Effector CD4-positive, alpha-beta T cell (primary cell): ENCODE results near the gene CYSRT1.

Experiments used
- DNase-seq: peaks from one replicate; pipeline ENCODE4 v3.0.0-alpha.2; 2020

Gene CYSRT1

GRCh38 chr9:137227054-137227852, 2.3 kb downstream of the CYSRT1 start, which contains the start of gene RNF224:
TSS of gene RNF224 (plus strand) at chr9:137227502. CDS start at chr9:137228336, 834 bp downstream.
- peak; percentile 79 for DNase-seq

DNA sequence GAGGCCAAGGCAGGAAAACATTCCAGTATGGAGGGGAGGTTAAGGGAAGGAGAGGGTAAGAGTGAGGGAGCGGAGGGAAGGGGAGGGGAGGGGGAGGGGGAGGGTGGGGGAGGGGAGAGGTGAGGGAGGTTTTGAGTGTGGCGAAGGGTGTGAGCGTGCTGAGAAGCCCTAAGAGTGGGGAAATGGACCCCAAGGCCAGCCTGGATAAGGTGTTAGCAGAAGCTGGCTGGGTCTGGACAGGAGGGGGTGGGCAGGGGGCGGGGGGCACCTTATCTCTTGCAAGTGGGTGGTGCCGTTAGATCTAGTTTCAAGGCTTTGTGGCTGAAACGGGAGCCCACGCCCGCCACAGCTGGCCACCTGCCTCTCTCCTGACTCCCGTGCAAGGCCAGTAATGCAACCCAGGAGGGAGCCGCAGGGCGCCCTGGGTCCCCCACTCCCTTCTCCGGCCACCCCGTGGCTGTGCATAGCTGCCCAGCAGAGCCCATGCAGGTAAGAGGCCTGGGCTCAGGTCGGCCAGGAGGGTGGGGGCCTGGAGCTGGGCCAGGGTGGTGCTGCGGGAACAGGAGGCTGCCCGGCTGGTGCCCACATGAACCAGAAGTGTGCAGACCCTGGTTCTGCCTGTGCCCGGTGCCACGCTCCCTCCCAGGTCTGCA, 3.0 kb downstream of the CYSRT1 start:
- no peak for DNase-seq

DNA sequence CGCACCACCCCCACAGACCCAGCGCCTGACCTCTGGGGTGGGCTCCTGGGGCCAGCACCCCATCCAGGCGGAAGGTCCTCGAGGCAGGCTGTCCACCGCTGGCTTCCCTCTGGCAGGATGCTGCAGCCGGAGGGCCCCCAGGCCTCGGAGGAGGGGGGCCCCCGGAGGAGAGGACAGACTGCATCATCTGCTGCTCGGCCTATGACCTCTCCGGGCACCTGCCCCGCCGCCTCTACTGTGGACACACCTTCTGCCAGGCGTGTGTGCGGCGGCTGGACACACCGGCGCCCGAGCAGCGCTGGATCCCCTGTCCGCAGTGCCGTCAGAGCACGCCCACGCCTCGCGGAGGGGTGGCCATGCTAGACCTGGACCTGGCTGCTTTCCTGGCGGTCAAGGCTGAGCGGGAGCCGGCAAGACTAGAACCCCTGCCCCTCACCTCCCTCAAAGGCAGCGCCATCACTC, 3.6 kb downstream of the CYSRT1 start:
- no peak for DNase-seq

DNA sequence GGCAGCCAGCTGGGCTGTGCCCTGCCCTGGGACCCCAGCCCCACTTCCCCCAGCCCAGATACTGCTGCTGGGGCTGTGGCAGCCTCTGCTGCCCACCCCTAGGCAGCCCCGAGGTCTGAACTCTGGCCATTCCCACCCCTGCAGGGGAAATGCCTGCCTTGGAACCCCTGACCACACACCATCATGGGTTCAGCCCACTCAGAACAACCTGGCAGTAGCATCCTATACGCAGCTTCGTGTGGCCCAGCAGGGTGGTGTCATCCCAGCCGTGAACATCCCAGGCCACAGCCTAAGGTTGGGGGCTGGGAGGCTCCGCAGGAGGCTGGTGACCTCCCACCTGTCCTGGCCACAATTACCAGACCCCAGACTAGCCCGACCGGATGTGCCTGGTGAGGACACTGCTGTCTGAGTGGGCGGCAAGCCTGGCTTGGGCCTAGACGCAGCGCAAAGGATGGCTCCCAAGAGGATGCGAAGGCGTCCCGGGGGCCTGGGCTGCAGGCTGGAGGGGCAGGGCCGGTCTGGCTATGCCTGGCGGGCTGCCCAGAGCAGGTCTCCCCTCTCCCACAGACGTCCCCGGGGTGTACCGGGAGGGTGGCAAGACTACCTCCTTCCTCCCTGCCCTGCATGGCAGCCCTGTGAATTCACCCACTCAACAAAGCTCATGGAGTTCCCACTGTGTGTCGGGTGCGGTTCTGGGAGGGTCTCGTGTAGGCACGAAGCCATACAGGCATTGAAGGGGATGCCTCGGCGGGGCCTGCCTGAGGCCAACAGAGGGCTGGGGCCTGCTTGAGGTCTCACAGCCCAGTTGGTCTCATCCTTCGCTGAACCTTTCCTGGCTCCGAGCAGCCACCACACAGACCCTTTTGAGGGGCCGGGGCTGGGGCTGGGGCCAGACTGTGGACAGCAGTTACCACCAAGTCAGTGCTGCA, 4.3 kb downstream of the CYSRT1 start:
- no peak for DNase-seq

- DNase-seq: no peak
These were observed 5.1 kb downstream of the CYSRT1 start for GRCh38 chr9:137229903-137230704.

- DNase-seq: no peak
These were observed 5.9 kb downstream of the CYSRT1 start, which contains the start of gene SLC34A3 for GRCh38 chr9:137230705-137231371. TSS of gene SLC34A3 (plus strand) at chr9:137230901. CDS start at chr9:137231703, 802 bp downstream.

- DNase-seq: no peak
These were observed 6.5 kb downstream of the CYSRT1 start for GRCh38 chr9:137231372-137232039.

- no peak for DNase-seq
These were observed 7.1 kb downstream of the CYSRT1 start for GRCh38 chr9:137232101-137232500.

- no peak for DNase-seq
These were observed 7.5 kb downstream of the CYSRT1 start for GRCh38 chr9:137232510-137232909.

DNA sequence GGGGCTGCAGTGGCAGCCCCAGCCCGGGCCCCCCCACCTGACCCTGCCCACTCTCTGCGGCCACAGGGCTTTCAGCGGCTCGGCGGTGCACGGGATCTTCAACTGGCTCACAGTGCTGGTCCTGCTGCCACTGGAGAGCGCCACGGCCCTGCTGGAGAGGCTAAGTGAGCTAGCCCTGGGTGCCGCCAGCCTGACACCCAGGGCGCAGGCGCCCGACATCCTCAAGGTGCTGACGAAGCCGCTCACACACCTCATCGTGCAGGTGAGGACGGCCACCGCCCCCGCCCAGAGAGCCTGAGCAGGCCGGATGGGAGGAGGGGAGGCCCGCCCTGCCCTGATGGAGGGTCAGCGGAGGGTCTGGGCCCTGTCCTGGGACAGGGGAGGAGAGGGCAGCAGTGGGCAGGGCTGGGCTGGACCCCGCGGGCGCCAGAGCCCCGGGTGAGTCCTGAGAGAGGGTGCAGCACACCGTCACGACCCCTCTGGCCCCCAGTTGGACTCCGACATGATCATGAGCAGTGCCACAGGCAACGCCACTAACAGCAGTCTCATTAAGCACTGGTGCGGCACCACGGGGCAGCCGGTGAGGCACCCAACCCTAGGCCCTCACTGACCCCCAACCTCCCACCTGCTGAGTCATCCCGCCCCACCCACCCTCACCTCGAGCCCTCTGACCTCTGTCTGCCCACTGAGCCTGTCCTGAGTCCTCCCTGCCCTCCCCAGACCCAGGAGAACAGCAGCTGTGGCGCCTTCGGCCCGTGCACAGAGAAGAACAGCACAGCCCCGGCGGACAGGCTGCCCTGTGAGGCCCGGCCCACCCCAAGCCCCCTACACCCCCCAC, 8.4 kb downstream of the CYSRT1 start:
- DNase-seq: no peak

GRCh38 chr9:137234055-137234697, 9.2 kb downstream of the CYSRT1 start:
- no peak for DNase-seq

DNA sequence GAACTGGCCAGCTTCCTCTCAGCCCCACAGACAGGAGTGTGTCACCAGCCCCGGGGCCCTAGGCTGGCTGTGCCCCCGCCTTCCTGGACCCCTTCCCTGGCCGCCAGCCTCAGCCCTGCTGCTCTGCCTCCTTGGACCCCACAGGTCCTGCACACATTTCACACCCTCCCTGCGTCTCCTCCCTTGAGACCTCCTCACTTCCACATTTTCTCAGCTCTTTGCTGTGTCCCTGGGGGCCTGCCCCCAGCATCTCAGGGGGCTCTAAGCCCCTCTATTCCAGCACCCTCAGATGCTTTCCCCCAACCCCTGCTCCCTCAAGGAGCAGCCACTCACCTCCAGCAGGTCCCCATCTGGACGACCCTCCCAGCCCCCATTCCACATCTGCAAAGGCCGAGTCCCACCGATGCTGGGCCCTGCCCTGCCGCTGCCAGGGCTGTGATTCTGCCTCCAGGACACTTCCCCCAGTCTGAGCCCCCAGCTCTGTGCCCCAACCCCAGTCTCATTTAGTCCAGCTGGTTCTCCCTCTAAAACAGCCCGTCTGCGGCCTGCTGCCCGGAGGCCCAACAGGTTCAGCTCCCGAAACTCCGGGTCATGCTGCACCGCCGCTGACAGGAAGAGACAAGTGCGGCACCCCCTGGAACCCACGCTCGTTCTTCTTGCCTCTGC, 9.9 kb downstream of the CYSRT1 start:
- no peak for DNase-seq

DNA sequence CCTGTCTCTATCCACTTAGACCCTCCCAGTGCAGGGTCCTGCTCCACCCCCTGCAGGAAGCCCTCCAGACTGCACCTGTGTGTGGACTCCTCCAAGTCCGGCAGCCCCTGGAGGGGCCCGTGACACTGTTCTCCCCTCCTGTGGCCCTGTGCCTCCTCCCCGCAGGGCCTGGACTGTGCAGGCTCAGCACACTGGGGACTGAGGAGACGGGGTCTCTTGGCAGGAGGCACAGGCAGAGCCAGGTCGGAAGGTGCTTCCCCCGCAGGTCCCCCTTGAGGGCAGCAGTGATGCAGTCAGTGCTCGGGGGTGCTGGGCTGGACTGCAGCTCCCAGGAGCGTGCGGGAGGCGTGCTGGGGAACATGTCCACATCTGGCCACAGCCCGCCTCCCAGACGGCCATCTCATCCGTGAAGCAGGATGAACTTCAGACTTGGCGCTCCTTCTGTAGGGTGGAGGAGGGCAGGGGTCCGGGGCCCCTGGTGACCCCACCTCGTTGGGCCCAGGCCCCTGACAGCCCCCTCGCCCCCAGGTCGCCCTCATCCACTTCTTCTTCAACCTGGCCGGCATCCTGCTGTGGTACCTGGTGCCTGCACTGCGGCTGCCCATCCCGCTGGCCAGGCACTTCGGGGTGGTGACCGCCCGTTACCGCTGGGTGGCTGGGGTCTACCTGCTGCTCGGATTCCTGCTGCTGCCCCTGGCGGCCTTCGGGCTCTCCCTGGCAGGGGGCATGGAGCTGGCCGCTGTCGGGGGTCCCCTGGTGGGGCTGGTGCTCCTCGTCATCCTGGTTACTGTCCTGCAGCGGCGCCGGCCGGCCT, 10.7 kb downstream of the CYSRT1 start:
- no peak for DNase-seq

GRCh38 chr9:137236238-137236935, 11.4 kb downstream of the CYSRT1 start:
- DNase-seq: peak; percentile 88

DNA sequence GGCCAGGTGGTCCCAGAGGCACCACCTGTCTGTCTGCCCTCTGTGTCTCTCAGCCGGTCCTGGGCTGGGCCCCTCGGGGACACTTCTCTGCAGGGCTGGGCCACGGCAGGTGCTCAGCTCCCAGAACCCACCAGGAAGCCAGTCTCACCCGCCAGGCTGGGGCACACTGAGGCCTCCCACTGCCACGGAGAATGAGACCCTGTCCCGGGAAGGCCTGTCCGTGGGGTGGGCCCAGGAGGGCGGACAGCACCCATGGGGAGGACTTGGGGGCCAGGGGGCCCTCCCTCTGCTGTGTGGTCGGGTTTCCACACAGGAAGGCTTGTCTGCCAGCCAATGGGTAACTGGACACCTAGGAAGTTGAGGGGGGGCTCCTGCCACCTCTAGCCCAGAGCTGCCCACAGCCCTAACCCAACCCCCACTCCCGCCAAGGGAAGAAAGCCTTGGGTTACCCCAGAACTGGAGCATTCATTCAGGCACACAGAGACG, 12.0 kb downstream of the CYSRT1 start:
- DNase-seq: no peak

DNA sequence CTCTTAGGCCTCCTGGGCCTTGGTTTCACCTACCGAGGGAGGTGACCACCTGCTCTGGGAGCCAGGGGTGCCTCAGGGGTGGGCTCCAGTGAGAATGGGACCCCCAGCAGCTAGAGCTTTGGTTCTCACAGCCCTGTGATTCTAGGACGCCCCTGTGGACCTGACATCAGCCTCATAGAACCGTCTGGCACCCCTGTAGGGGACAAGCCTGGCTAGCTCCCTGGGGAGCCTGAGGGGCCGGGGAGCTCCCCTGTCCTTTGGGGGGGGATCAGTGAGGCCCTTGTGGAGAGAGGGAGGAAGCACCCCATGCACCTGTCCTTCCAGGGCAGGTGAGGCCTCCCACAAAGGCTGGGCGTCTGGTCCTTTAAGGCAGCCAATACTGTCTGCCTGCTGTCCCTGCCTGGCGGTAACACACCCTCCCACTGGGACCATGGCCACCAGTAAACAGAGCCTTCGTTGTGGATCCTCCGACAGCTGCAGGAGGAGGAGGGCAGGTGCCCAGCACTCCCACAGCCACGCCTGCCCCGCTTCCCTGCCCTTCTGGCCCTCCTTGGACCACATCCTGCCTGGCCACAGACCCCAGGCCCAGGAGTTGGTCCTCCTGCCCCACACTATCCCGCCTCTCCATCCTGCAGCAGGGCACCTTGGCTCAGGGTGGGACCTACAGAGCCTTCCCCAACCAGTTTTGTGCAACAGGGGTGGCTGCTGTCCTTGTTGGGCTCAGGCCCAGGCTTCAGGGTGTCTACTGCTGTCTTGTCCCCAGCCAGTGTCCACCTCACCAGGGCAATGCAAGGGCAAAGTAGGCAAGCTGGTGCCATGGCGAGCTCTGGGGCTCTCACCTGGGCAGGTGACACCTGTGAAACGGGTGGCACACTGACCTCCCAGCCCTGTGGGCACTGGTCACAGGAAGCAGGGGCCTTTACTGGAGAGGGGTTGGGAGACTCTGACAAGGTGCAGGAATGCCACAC, 13.1 kb downstream of the CYSRT1 start:
- no peak for DNase-seq
